Measurements from ENCODE around the gene SLC39A9.
"Not testable (repeated sequence)": the region's sequence is repeated elsewhere in the genome, so short reads cannot be mapped to it uniquely, and the experiment has no call there.

SLC39A9 gene

GRCh38 chr14:69487771-69488170 lies 89.3 kb downstream of the SLC39A9 start:
- no peak for DNase-seq (ENCODE audit: low read depth)
- no peak overlapping the region for H3K4me3 ChIP-seq (ENCODE audit: low read depth, low read length)
- no peak for TF ChIP-seq CTCF (conservative IDR thresholded peaks at IDR 0.05; ENCODE audit: low read depth, low read length)

- no peak for DNase-seq (ENCODE audit: low read depth)
- TF ChIP-seq CTCF (conservative IDR thresholded peaks at IDR 0.05; ENCODE audit: low read depth, low read length), result no peak
- no peak overlapping the region for H3K4me3 ChIP-seq (ENCODE audit: low read depth, low read length)
These were observed 91.0 kb downstream of the SLC39A9 start for GRCh38 chr14:69489495-69489894.

GRCh38 chr14:69490219-69490918 lies 91.9 kb downstream of the SLC39A9 start:
- no peak for DNase-seq (ENCODE audit: low read depth)
- TF ChIP-seq CTCF (conservative IDR thresholded peaks at IDR 0.05; ENCODE audit: low read depth, low read length), result no peak

GRCh38 chr14:69491193-69491592 lies 92.7 kb downstream of the SLC39A9 start:
- no peak for DNase-seq (ENCODE audit: low read depth)
- TF ChIP-seq CTCF (conservative IDR thresholded peaks at IDR 0.05; ENCODE audit: low read depth, low read length), result no peak
- no peak overlapping the region for H3K4me3 ChIP-seq (ENCODE audit: low read depth, low read length)

More at GRCh38 chr14:69490219-69490918, 91.9 kb downstream of the SLC39A9 start:
- no peak overlapping the region for H3K4me3 ChIP-seq (ENCODE audit: low read depth, low read length)

- H3K4me3 ChIP-seq (ENCODE audit: low read depth, low read length), result no peak overlapping the region
- no peak for DNase-seq (ENCODE audit: low read depth)
- no peak for TF ChIP-seq CTCF (conservative IDR thresholded peaks at IDR 0.05; ENCODE audit: low read depth, low read length)
These were observed 94.5 kb downstream of the SLC39A9 start for GRCh38 chr14:69493038-69493437.

- H3K4me3 ChIP-seq (ENCODE audit: low read depth, low read length), result no peak overlapping the region
- DNase-seq (ENCODE audit: low read depth), result no peak
- no peak for TF ChIP-seq CTCF (conservative IDR thresholded peaks at IDR 0.05; ENCODE audit: low read depth, low read length)
These were observed 95.3 kb downstream of the SLC39A9 start for GRCh38 chr14:69493791-69494190.

- no peak for TF ChIP-seq CTCF (conservative IDR thresholded peaks at IDR 0.05; ENCODE audit: low read depth, low read length)
- H3K4me3 ChIP-seq (ENCODE audit: low read depth, low read length), result no peak overlapping the region
- DNase-seq (ENCODE audit: low read depth), result no peak
These were observed 96.9 kb downstream of the SLC39A9 start for GRCh38 chr14:69495341-69495921.

GRCh38 chr14:69497866-69498265 lies 99.4 kb downstream of the SLC39A9 start:
- not testable (repeated sequence) for DNase-seq (ENCODE audit: low read depth); H3K4me3 ChIP-seq (ENCODE audit: low read depth, low read length)

GRCh38 chr14:69498286-69498685 lies 99.8 kb downstream of the SLC39A9 start:
- not testable (repeated sequence) for DNase-seq (ENCODE audit: low read depth); H3K4me3 ChIP-seq (ENCODE audit: low read depth, low read length)

Measured in choroid plexus epithelial cell (primary cell).